Skeletal muscle tissue (tissue), 4 donors: ENCODE measurements around the gene NARS2. TPM values are rescaled to one million over a fixed set of nuclear protein-coding genes. Genes with fewer than 3 reads are reported as not detected.
"Not testable (repeated sequence)": the region's sequence is repeated elsewhere in the genome, so short reads cannot be mapped to it uniquely, and the experiment has no call there.

ENCODE experiments used
- H3K27ac ChIP-seq: one replicate; pipeline ENCODE4 v1.7.0; 2013; ENCODE audit warnings: mild to moderate bottlenecking, low read depth, low read length, inconsistent platforms
- H3K27me3 ChIP-seq, 3 donors: one replicate each; pipeline ENCODE4 v1.7.0; 2013; ENCODE audit warnings: low read length in 3 of 3; ENCODE audit not compliant: control insufficient read depth in 3 of 3, insufficient read depth in 3 of 3
- H3K36me3 ChIP-seq, 3 donors: one replicate each; pipeline ENCODE4 v1.7.0; 2013; ENCODE audit warnings: low read length in 3 of 3; ENCODE audit not compliant: control insufficient read depth in 3 of 3, insufficient read depth in 3 of 3
- H3K4me1 ChIP-seq, 3 donors: one replicate each; pipeline ENCODE4 v1.7.0; 2013; ENCODE audit warnings: low read length in 3 of 3, mild to moderate bottlenecking in 3 of 3; ENCODE audit not compliant: control insufficient read depth in 3 of 3, insufficient read depth in 3 of 3
- H3K4me3 ChIP-seq, 3 donors: one replicate each; pipeline ENCODE4 v1.7.0; 2013; ENCODE audit warnings: low read length in 3 of 3
- H3K9ac ChIP-seq, 3 donors: one replicate each; pipeline ENCODE4 v1.7.0; 2013; ENCODE audit warnings: low read length in 3 of 3, mild to moderate bottlenecking in 3 of 3, moderate library complexity in 2 of 3, low read depth in 1 of 3
- H3K9me3 ChIP-seq, 3 donors: one replicate each; pipeline ENCODE4 v1.7.0; 2013; ENCODE audit warnings: low read length in 3 of 3; ENCODE audit not compliant: control insufficient read depth in 3 of 3
- total RNA-seq: library from RNA; depleted of rRNA; stranded (reverse); fragments of >200 nt; gene quantifications from one replicate; pipeline ENCODE4 v1.2.3, GENCODE V29; 2014
- donor health status: Osteomylitis.

Gene NARS2
- total RNA-seq, 1 donor from 2014 or later = 17.2 TPM

GRCh38 chr11:78474451-78474850 is 100.2 kb downstream of the NARS2 start:
- Histone ChIP-seq H3K9ac (no peak overlapping the region), H3K4me3 (no peak overlapping the region), H3K27me3 (no peaks in the 10 kb centered on the region), H3K4me1 (no peaks in the 10 kb centered on the region), H3K36me3 (peaks cover 0 to 3% (median 2%) of the 10 kb centered on the region in 3 donors), H3K27ac (no peak overlapping the region), H3K9me3 (no peaks in the 10 kb centered on the region)

GRCh38 chr11:78472905-78473304 is 101.8 kb downstream of the NARS2 start:
- Histone ChIP-seq H3K4me3 (no peak overlapping the region), H3K36me3 (peaks cover 0 to 3% (median 2%) of the 10 kb centered on the region in 3 donors), H3K27me3 (no peaks in the 10 kb centered on the region), H3K9ac (no peak overlapping the region), H3K4me1 (no peaks in the 10 kb centered on the region), H3K27ac (no peak overlapping the region), H3K9me3 (no peaks in the 10 kb centered on the region)

- H3K9me3 ChIP-seq = no peaks in the 10 kb centered on the region
- H3K27me3 ChIP-seq = no peaks in the 10 kb centered on the region
- no peaks in the 10 kb centered on the region for H3K4me1 ChIP-seq
- peaks cover 0 to 3% (median 2%) of the 10 kb centered on the region in 3 donors for H3K36me3 ChIP-seq
- no peak overlapping the region for H3K9ac ChIP-seq
- H3K27ac ChIP-seq = no peak overlapping the region
- H3K4me3 ChIP-seq = no peak overlapping the region
Observed at GRCh38 chr11:78472382-78472781, 102.3 kb downstream of the NARS2 start.

GRCh38 chr11:78470861-78471442 is 103.7 kb downstream of the NARS2 start:
- H3K9me3 ChIP-seq = no peaks in the 10 kb centered on the region
- no peak overlapping the region for H3K27ac ChIP-seq
- H3K27me3 ChIP-seq = no peaks in the 10 kb centered on the region
- no peaks in the 10 kb centered on the region for H3K4me1 ChIP-seq
- H3K36me3 ChIP-seq = peaks cover under 1 to 4% (median under 1%) of the 10 kb centered on the region in 3 donors
- no peak overlapping the region for H3K9ac ChIP-seq
- no peak overlapping the region for H3K4me3 ChIP-seq

- Histone ChIP-seq H3K9ac (no peak overlapping the region), H3K4me1 (no peaks in the 10 kb centered on the region), H3K4me3 (no peak overlapping the region)
Observed at GRCh38 chr11:78469896-78470295, 104.8 kb downstream of the NARS2 start.

GRCh38 chr11:78467931-78468330 is 106.7 kb downstream of the NARS2 start:
- no peak overlapping the region for H3K4me3 ChIP-seq
- no peaks in the 10 kb centered on the region for H3K4me1 ChIP-seq
- H3K36me3 ChIP-seq = peaks cover 4 to 11% (median 9%) of the 10 kb centered on the region in 3 donors
- no peak overlapping the region for H3K27ac ChIP-seq
- no peaks in the 10 kb centered on the region for H3K27me3 ChIP-seq
- H3K9ac ChIP-seq = no peak overlapping the region
- H3K9me3 ChIP-seq = no peaks in the 10 kb centered on the region

More at GRCh38 chr11:78469896-78470295, 104.8 kb downstream of the NARS2 start:
- Histone ChIP-seq H3K9me3 (no peaks in the 10 kb centered on the region), H3K27me3 (no peaks in the 10 kb centered on the region), H3K36me3 (peaks cover 0 to 8% (median 7%) of the 10 kb centered on the region in 3 donors), H3K27ac (no peak overlapping the region)

GRCh38 chr11:78467370-78467769 is 107.3 kb downstream of the NARS2 start:
- Histone ChIP-seq H3K4me3 (no peak overlapping the region), H3K4me1 (no peaks in the 10 kb centered on the region), H3K9ac (no peak overlapping the region), H3K9me3 (no peaks in the 10 kb centered on the region), H3K36me3 (peaks cover 4 to 13% (median 9%) of the 10 kb centered on the region in 3 donors), H3K27ac (no peak overlapping the region), H3K27me3 (no peaks in the 10 kb centered on the region)

- H3K27ac ChIP-seq = no peak overlapping the region
- no peaks in the 10 kb centered on the region for H3K9me3 ChIP-seq
- no peak overlapping the region for H3K9ac ChIP-seq
- H3K4me1 ChIP-seq = no peaks in the 10 kb centered on the region
- peaks cover 4 to 16% (median 15%) of the 10 kb centered on the region in 3 donors for H3K36me3 ChIP-seq
- no peak overlapping the region for H3K4me3 ChIP-seq
- no peaks in the 10 kb centered on the region for H3K27me3 ChIP-seq
Observed at GRCh38 chr11:78465169-78465942, 109.3 kb downstream of the NARS2 start.

- not testable (repeated sequence) for H3K27me3 ChIP-seq, H3K9ac ChIP-seq, H3K4me1 ChIP-seq, H3K27ac ChIP-seq, H3K9me3 ChIP-seq, H3K4me3 ChIP-seq
- H3K36me3 ChIP-seq = peaks cover 4 to 21% (median 21%) of the 10 kb centered on the region in 3 donors
Observed at GRCh38 chr11:78464787-78465168, 109.9 kb downstream of the NARS2 start.

- H3K4me1 ChIP-seq = no peaks in the 10 kb centered on the region
- no peaks in the 10 kb centered on the region for H3K27me3 ChIP-seq
- H3K9me3 ChIP-seq = no peaks in the 10 kb centered on the region
- H3K9ac ChIP-seq = no peak overlapping the region
- peaks cover 5 to 29% (median 17%) of the 10 kb centered on the region in 3 donors for H3K36me3 ChIP-seq
- H3K27ac ChIP-seq = no peak overlapping the region
- no peak overlapping the region for H3K4me3 ChIP-seq
Observed at GRCh38 chr11:78460471-78460870, 114.2 kb downstream of the NARS2 start.
